GM18873 (cell line): ENCODE data around the gene IQCH.
"Not testable (repeated sequence)": the region's sequence is repeated elsewhere in the genome, so short reads cannot be mapped to it uniquely, and the experiment has no call there.

Source experiments
- ATAC-seq: cut with Tn5 transposase; IDR thresholded peaks from one replicate; pipeline ENCODE4 v1.9.1; 2021; ENCODE audit warnings: mild to moderate bottlenecking, moderate library complexity, moderate number of reproducible peaks; ENCODE audit not compliant: unreplicated experiment, low FRiP score

IQCH gene

DNA sequence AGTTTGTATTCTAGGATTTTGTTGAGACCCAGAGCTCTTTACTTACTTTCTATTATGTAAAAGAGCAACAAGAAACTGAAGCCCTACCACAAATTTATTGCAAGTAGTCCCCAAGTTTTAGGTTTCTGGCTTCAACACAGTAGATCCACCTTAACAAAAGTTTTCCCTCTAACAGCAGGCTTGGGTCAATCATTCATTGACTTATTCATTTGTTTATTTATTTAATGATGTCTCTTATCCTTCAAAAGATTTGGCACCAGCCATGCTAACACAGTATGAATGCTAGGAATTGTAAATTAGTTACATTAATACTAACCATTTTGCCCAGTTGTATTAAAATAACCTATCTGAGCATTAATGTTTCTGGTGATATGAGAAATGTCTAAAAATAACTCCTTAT, 88.6 kb downstream of the IQCH start:
- no peak for ATAC-seq

- no peak for ATAC-seq
Observed at GRCh38 chr15:67349634-67350033, 95.0 kb downstream of the IQCH start.

- no peak for ATAC-seq
Observed at GRCh38 chr15:67350042-67350441, 95.5 kb downstream of the IQCH start.

- ATAC-seq, result no peak
Observed at GRCh38 chr15:67358391-67358790, 103.8 kb downstream of the IQCH start.

- ATAC-seq, result no peak
Observed at GRCh38 chr15:67358812-67359211, 104.2 kb downstream of the IQCH start.

GRCh38 chr15:67359431-67360079, 105.0 kb downstream of the IQCH start:
- no peak for ATAC-seq

DNA sequence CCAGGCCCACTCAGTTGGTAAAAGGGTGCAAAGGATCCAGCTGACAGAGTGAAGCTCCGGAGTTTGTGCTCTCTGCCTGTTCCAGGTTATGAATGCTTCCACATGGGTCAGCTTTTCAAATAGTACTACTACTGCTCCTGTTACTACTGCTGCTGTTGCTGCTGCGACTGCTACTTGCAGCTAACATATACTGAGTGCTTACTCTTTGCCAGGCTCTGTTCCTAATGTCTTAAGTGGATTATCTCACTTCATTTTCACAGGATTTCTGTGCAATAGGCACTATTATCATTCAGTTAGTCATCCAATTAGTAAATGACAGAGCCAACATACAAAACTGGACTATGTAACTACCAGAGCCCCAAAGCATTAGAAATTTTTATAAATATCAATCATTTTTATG, 106.5 kb downstream of the IQCH start:
- no peak for ATAC-seq

- ATAC-seq, result not testable (repeated sequence)
Observed at GRCh38 chr15:67363712-67364111, 109.1 kb downstream of the IQCH start.

GRCh38 chr15:67365994-67366393, 111.4 kb downstream of the IQCH start:
- no peak for ATAC-seq

DNA sequence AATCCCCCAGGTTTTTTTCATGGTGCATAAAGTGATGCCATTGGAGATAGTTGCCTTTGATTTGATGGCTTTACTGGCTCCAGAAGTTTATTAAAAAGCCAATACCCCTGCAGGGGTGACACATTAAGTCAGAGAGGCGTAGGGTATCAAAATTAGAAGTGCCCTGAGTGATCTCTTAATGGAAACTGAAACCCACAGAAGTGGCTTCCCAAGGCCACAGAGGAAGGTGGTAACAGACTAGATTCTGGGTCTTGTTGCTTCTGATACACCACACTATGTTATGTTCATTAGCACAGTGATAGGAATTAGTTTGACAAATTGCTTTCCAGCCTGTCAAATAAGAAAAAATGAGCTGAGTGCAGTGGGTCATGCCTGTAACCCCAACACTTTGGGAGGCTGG, 112.3 kb downstream of the IQCH start:
- ATAC-seq, result no peak

DNA sequence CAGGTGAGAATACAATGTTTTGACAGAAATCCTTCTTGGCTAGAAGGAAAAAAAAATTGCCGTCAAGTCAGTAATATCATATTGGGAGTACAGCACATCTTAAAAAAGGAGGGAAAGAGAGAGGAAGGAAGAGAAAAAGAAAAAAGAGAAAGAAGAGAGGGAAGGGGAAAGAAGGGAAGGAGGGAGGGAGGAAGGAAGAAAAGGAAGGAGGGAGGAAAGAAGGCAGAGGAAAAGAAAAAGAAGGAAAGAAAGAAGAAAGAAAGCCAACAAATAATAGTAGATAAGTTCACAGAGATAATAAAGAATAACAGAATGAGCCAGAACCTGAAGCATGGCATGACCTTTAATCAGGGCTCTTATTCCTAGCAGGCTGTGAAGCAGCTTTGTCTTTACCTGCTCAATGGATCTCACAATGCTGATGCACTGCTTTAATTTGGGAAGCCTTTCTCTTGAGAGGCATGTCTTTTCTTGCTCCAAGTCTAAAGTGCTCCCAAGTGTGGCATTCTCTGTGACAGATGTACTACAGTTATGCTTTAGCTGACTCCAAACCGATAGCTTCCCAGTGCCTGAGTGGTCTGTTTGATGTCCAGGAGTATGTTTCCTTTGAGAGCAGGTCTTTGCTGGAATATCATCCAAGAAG, 114.9 kb downstream of the IQCH start:
- ATAC-seq, result no peak

- ATAC-seq, result no peak
Observed at GRCh38 chr15:67370206-67370954, 115.8 kb downstream of the IQCH start.

DNA sequence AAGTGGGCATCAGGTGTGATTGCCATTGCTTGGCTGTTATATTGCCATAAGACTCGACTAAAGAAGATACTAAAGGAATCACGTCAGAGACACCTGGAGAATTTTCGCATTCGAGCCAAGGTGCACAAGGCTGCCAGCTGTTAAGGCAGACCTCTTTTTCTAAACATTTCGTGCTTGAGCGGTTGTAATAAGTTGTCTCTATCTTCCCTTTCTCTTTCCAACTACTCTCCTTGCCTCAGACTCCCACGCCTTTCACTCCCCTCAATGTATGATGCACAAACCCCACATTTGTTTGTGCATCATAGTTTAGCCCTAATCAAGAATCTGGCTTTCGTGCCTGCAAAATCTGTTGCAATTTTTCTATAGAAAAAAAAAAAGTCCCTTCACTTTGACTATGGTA, 118.0 kb downstream of the IQCH start:
- no peak for ATAC-seq

GRCh38 chr15:67372986-67373675, 118.5 kb downstream of the IQCH start:
- no peak for ATAC-seq

- ATAC-seq, result no peak
Observed at GRCh38 chr15:67373971-67374370, 119.4 kb downstream of the IQCH start.

- no peak for ATAC-seq
Observed at GRCh38 chr15:67379530-67379929, 124.9 kb downstream of the IQCH start.

GRCh38 chr15:67380921-67381320, 126.3 kb downstream of the IQCH start:
- no peak for ATAC-seq

DNA sequence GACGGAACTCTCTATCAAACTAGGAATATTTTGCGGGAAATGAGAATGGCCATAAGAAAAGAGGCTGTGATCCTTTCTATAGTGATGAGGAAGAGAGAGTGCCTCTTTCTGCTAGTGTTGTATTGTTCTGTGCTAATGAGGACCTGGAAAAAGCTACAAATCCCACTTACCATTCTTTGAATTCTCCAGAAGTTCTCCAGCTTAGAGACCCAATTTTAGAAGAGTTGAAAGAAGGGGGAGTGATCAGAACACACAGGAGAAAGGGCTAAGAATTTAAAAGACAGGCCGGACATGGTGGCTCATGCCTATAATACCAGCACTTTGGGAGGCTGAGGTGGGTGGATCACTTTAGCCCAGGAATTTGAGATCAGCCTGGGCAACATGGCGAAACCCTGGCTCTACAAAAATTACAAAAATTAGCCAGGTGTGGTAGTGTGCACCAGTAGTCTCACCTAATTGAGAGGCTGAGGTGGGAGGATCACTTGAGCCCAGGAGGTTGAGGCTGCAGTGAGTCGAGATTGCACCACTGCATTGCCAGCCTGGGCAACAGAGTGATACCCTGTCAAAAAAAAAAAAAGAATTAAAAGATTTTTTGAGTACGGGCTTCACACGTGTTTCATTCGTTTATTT, 126.9 kb downstream of the IQCH start:
- no peak for ATAC-seq

- no peak for ATAC-seq
Observed at GRCh38 chr15:67382723-67383122, 128.1 kb downstream of the IQCH start.

DNA sequence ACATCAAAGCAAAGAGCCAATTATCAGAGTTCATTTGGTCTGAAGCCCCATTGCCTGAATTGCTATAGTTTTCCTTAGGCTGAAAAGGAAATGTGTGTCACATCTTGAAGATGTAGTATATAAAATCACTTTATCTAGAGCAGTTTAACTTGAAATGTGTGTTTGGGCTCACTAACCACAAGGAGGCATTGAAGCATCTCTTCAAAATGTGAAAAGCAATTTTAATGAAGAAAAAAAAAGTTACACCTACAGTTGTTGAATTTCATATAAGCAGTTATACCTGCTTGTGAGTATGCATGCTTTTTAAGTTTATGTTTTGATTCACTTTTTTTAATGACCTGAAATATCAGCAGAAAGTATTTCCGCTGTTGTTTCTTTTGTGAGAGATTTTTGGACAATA, 129.3 kb downstream of the IQCH start:
- no peak for ATAC-seq

GRCh38 chr15:67384761-67385160, 130.2 kb downstream of the IQCH start:
- no peak for ATAC-seq
